SH-SY5Y (cell line): ENCODE data around the gene IFNL2.

ENCODE experiments used
- GATA2 ChIP-seq: IDR thresholded peaks from 2 replicates; pipeline ENCODE4 v1.6.1; 2011; ENCODE audit warnings: mild to moderate bottlenecking, low read depth, low read length
- GATA3 ChIP-seq: IDR thresholded peaks from 2 replicates; pipeline ENCODE4 v1.6.1; 2011; ENCODE audit warnings: low read depth, mild to moderate bottlenecking, low read length, moderate library complexity

DNA sequence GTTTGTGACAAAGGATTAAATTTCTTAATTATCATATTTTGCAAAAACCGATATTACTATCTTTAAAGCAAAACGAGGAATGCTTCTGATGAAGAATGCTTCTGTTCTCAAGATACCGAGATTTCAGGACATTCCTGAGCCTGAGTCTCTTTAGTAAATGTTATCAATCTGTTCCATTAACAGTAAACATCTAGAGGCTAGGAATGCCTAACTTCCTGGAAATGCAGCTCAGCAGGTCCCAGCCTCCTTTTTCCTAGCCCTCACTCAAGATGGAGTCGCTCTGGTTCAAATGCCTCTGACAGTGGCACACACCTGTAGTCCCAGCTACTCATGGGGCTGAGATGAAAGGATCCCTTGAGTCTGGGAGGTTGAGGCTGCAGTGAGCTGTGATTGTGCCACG is 17.1 kb upstream of the IFNL2 start:
- TF ChIP-seq GATA2 (no peak), GATA3 (no peak)
